H1 (cell line): ENCODE measurements around the gene GPC1. TPM values are rescaled to one million over a fixed set of nuclear protein-coding genes. Genes with fewer than 3 reads are reported as not detected.

Experiments
- CTCF ChIA-PET: fragments of 300-600 bp; sonication (Branson Sonifier 250); formaldehyde crosslinking; loops from one replicate; lab custom pipeline; 2021; ENCODE audit not compliant: partially characterized antibody; lab: Charles Lee
- POLR2A ChIA-PET: fragments of 300-600 bp; sonication (Branson Sonifier 250); formaldehyde crosslinking; loops from one replicate; lab custom pipeline; 2021; ENCODE audit warnings: inconsistent platforms; ENCODE audit not compliant: partially characterized antibody; lab: Charles Lee
- DNase-seq, 2 experiments: peaks; one replicate each; pipeline versions ENCODE4 v3.0.0 to v3.0.0-alpha.2; 2010 to 2022; ENCODE audit warnings: low spot score in 2 of 2, low read depth in 1 of 2, mixed read lengths in 1 of 2
- FAIRE-seq: peaks from 2 replicates; lab custom pipeline; 2011; peaks lifted over from hg19 to GRCh38; lab: Jason Lieb, UNC
- H2AFZ ChIP-seq: 2 replicates; pipeline ENCODE4 v1.8.1; 2012; ENCODE audit warnings: low read length, inconsistent platforms
- H2AK5ac ChIP-seq: 2 replicates; pipeline ENCODE4 v1.6.1; 2013; ENCODE audit warnings: low read depth, low read length
- H2BK120ac ChIP-seq: replicated peaks from 2 replicates; pipeline ENCODE3; 2013; ENCODE audit warnings: low read depth, low read length, inconsistent platforms
- H2BK12ac ChIP-seq: 2 replicates; pipeline ENCODE4 v1.6.1; 2013; ENCODE audit warnings: low read depth, low read length
- H2BK15ac ChIP-seq: 2 replicates; pipeline ENCODE4 v1.6.1; 2013; ENCODE audit warnings: low read length
- H2BK20ac ChIP-seq: 2 replicates; pipeline ENCODE4 v1.6.1; 2013; ENCODE audit warnings: low read length
- H2BK5ac ChIP-seq: 2 replicates; pipeline ENCODE4 v1.6.1; 2013; ENCODE audit warnings: low read depth, low read length
- H3K14ac ChIP-seq: 2 replicates; pipeline ENCODE4 v1.6.1; 2013; ENCODE audit warnings: inconsistent platforms; ENCODE audit not compliant: insufficient read length
- H3K18ac ChIP-seq: 2 replicates; pipeline ENCODE4 v1.6.1; 2013; ENCODE audit warnings: low read length; ENCODE audit errors: extremely low read depth
- H3K23ac ChIP-seq: 2 replicates; pipeline ENCODE4 v1.6.1; 2013; ENCODE audit warnings: inconsistent platforms; ENCODE audit not compliant: insufficient read length
- H3K23me2 ChIP-seq: 2 replicates; pipeline ENCODE4 v1.6.1; 2013; ENCODE audit warnings: low read depth, low read length
- H3K27ac ChIP-seq: 2 replicates; pipeline ENCODE4 v1.6.1; 2011; ENCODE audit warnings: low read depth, low read length, inconsistent platforms
- H3K27me3 ChIP-seq, 4 experiments: replicated peaks in 1 of 4; 1 replicate in 1 of 4; 2 replicates in 3 of 4; pipeline versions ENCODE4 v1.6.1 to v1.8.1; 2011 to 2013; ENCODE audit warnings: low read length in 3 of 4, mild to moderate bottlenecking in 3 of 4, inconsistent platforms in 2 of 4, mixed read lengths in 2 of 4, moderate library complexity in 1 of 4; ENCODE audit not compliant: control insufficient read depth in 3 of 4, insufficient read depth in 3 of 4; ENCODE audit errors: extremely low read depth in 1 of 4
- H3K36me3 ChIP-seq, 4 experiments: 2 replicates each; pipeline versions ENCODE4 v1.6.1 to v1.8.1; 2011 to 2013; ENCODE audit warnings: mild to moderate bottlenecking in 4 of 4, low read length in 3 of 4, moderate library complexity in 2 of 4, control low read depth in 1 of 4, inconsistent platforms in 1 of 4; ENCODE audit not compliant: insufficient read depth in 4 of 4, control insufficient read depth in 2 of 4
- H3K4ac ChIP-seq: replicated peaks from 2 replicates; pipeline ENCODE3; 2013; ENCODE audit warnings: low read length, low read depth, mixed read lengths, inconsistent platforms; ENCODE audit not compliant: insufficient read length
- H3K4me1 ChIP-seq, 4 experiments: replicated peaks in 1 of 4; 1 replicate in 1 of 4; 2 replicates in 3 of 4; pipeline versions ENCODE4 v1.6.1 to v1.8.1; 2011 to 2013; ENCODE audit warnings: low read length in 3 of 4, inconsistent platforms in 2 of 4, mixed read lengths in 1 of 4; ENCODE audit not compliant: insufficient read depth in 4 of 4, control insufficient read depth in 3 of 4
- H3K4me2 ChIP-seq, 2 experiments: 2 replicates each; pipeline versions ENCODE4 v1.6.1 to v1.8.1; 2011 to 2013; ENCODE audit warnings: low read depth in 2 of 2, low read length in 2 of 2, control low read depth in 1 of 2, inconsistent platforms in 1 of 2, mild to moderate bottlenecking in 1 of 2; ENCODE audit not compliant: insufficient read depth in 1 of 2
- H3K4me3 ChIP-seq, 4 experiments: fragments of 200-600, 300-600 bp in 1 of 4; sonication (generic), shearing (Covaris generic), sonication (Bioruptor Twin) in 1 of 4; 2 replicates each; pipeline versions ENCODE4 v1.5.1 to v1.8.1; 2011 to 2016; ENCODE audit warnings: low read length in 4 of 4, low read depth in 3 of 4, control low read depth in 2 of 4, inconsistent platforms in 2 of 4, mild to moderate bottlenecking in 2 of 4, mixed read lengths in 1 of 4, moderate library complexity in 1 of 4; ENCODE audit not compliant: insufficient read depth in 2 of 4; ENCODE audit errors: extremely low read depth in 1 of 4
- H3K56ac ChIP-seq: replicated peaks from 2 replicates; pipeline ENCODE3; 2013; ENCODE audit warnings: low read depth, mild to moderate bottlenecking, mixed read lengths, low read length, inconsistent platforms; ENCODE audit not compliant: insufficient read length
- H3K79me1 ChIP-seq: 2 replicates; pipeline ENCODE4 v1.6.1; 2013; ENCODE audit warnings: low read depth, low read length, control low read depth
- H3K79me2 ChIP-seq, 2 experiments: 2 replicates each; pipeline versions ENCODE4 v1.6.1 to v1.8.1; 2012 to 2013; ENCODE audit warnings: low read length in 2 of 2, mild to moderate bottlenecking in 2 of 2, inconsistent platforms in 1 of 2; ENCODE audit not compliant: insufficient read depth in 2 of 2, control insufficient read depth in 1 of 2
- H3K9ac ChIP-seq, 4 experiments: replicated peaks in 1 of 4; 1 replicate in 1 of 4; 2 replicates in 3 of 4; pipeline versions ENCODE4 v1.6.1 to v1.8.1; 2011 to 2013; ENCODE audit warnings: low read depth in 3 of 4, low read length in 3 of 4, control low read depth in 2 of 4, mild to moderate bottlenecking in 2 of 4, moderate library complexity in 2 of 4, inconsistent platforms in 1 of 4; ENCODE audit errors: extremely low read depth in 1 of 4
- H3K9me3 ChIP-seq, 2 experiments: 2 replicates each; pipeline versions ENCODE4 v1.6.1 to v1.8.1; 2012 to 2013; ENCODE audit warnings: mild to moderate bottlenecking in 2 of 2, moderate library complexity in 2 of 2, control low read depth in 1 of 2, inconsistent platforms in 1 of 2, low read depth in 1 of 2, low read length in 1 of 2, mixed read lengths in 1 of 2; ENCODE audit not compliant: insufficient read depth in 2 of 2
- H4K20me1 ChIP-seq, 2 experiments: replicated peaks in 1 of 2; 2 replicates each; pipeline versions ENCODE3 to v1.8.1; 2011 to 2013; ENCODE audit warnings: inconsistent platforms in 2 of 2, low read length in 2 of 2, mild to moderate bottlenecking in 1 of 2; ENCODE audit not compliant: insufficient read depth in 2 of 2, control insufficient read depth in 1 of 2
- H4K5ac ChIP-seq: 2 replicates; pipeline ENCODE4 v1.6.1; 2013; ENCODE audit warnings: low read length, low read depth, mixed read lengths, inconsistent platforms; ENCODE audit not compliant: insufficient read length
- H4K8ac ChIP-seq: 2 replicates; pipeline ENCODE4 v1.8.0; 2013; ENCODE audit warnings: mild to moderate bottlenecking, moderate library complexity, low read length, inconsistent platforms; ENCODE audit not compliant: insufficient read depth; ENCODE audit errors: extremely low read depth
- H4K91ac ChIP-seq: replicated peaks from 2 replicates; pipeline ENCODE3; 2013; ENCODE audit warnings: low read length, mixed read lengths, inconsistent platforms; ENCODE audit not compliant: insufficient read length
- BRCA1 ChIP-seq: IDR thresholded peaks from 2 replicates; pipeline ENCODE4 v1.6.1; 2012; ENCODE audit warnings: low read depth, low read length, improper control_type of control experiment
- CTBP2 ChIP-seq: IDR thresholded peaks from 2 replicates; pipeline ENCODE4 v1.7.0; 2011; ENCODE audit warnings: borderline replicate concordance, mild to moderate bottlenecking, moderate library complexity, mixed read lengths, low read length; ENCODE audit not compliant: insufficient read depth, insufficient read length
- GTF2F1 ChIP-seq: IDR thresholded peaks from 2 replicates; pipeline ENCODE4 v1.6.1; 2012; ENCODE audit warnings: low read depth, low read length, improper control_type of control experiment, borderline replicate concordance
- HDAC2 ChIP-seq, 2 experiments: fragments of 300-600 bp in 1 of 2; sonication (generic) in 1 of 2; IDR thresholded peaks; 2 replicates each; pipeline ENCODE4 v1.6.1; 2011 to 2012; ENCODE audit warnings: low read depth in 2 of 2, low read length in 2 of 2, mild to moderate bottlenecking in 2 of 2, moderate library complexity in 2 of 2, borderline replicate concordance in 1 of 2, inconsistent platforms in 1 of 2
- POLR2AphosphoS5 ChIP-seq: IDR thresholded peaks from 2 replicates; pipeline ENCODE4 v1.6.1; 2011; ENCODE audit warnings: low read depth, low read length
- SIRT6 ChIP-seq: IDR thresholded peaks from one replicate; pipeline ENCODE4 v1.7.1; 2012; ENCODE audit warnings: low read length, inconsistent platforms
- WGBS, 2 experiments: shearing (Covaris generic) in 1 of 2; methylation state at CpG; one replicate each; pipeline versions ENCODE4 v1.1.6 to v1.1.7; 2013 to 2015; ENCODE audit warnings: low lambda C conversion rate in 2 of 2, mixed read lengths in 2 of 2, inconsistent platforms in 1 of 2, low coverage in 1 of 2, missing lambda C conversion rate in 1 of 2; ENCODE audit not compliant: insufficient replicate concordance in 2 of 2, insufficient coverage in 1 of 2, insufficient read length in 1 of 2; ENCODE audit errors: extremely low coverage in 1 of 2, missing lambda C conversion rate in 1 of 2; 5-methylcytosine and 5-hydroxymethylcytosine counted together
- polyA plus RNA-seq, 7 experiments: library from polyadenylated mRNA; depleted of rRNA in 3 of 7; stranded (reverse) in 5 of 7; unstranded in 2 of 7; fragments of >200 nt in 5 of 7; fragments of 200-250 nt in 2 of 7; gene quantifications; 1 replicate in 5 of 7; 2 replicates in 1 of 7; 4 replicates in 1 of 7; pipeline versions ENCODE4 v1.2.1 to v1.2.3, GENCODE V29; 2011 to 2013; ENCODE audit warnings: missing spikeins in 2 of 7, mixed read lengths in 2 of 7
- total RNA-seq: library from RNA; stranded (reverse); fragmentation: NEBNext Ultra II Directional; extraction: Animal tissue kit (Norgen Biotek cat#: 25700); gene quantifications from 2 replicates; pipeline ENCODE4 v1.2.1, GENCODE V29; 2021

Gene GPC1
- total and polyA plus RNA-seq, 2 of the 8 experiments (the other 6 are each of a cell fraction or from before 2014, with no cell fraction given) = 21.9 to 28.3 TPM

DNA sequence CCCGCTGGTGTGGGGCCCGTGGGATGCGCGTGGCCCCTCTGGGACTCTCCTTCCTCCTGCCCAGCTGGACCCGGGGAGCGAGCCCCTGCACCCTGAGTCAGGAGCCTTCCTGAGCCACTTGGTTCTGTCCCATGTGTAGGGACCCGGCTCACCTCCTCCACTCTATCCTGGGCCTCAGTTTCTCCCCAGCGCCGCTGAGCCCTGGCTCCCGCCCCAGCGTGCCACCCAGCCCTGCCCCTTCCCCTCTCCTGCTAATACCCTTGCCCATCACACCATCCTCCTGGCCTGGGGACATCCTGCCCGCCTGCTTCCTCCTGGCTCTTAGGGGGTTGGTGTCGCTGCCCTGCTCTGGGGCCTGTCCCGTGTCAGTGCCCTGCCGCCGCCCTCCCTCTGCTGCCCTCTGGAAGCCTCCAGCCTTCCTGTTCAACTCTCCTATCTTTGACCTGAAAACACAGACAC, 24.8 kb downstream of the GPC1 start:
- Histone ChIP-seq H3K4me2 (no peak overlapping the region), H2AFZ (no peak overlapping the region), H3K9me3 (no peaks in the 10 kb centered on the region), H3K23me2 (no peaks in the 10 kb centered on the region), H4K20me1 (peaks cover 19 to 20% of the 10 kb centered on the region in 2 experiments), H3K9ac (no peak overlapping the region), H3K14ac (no peak overlapping the region), H2BK15ac (no peak overlapping the region), H3K79me1 (no peaks in the 10 kb centered on the region), H3K56ac (no peak overlapping the region), H4K5ac (no peak overlapping the region), H4K8ac (no peak overlapping the region), H2BK20ac (no peak overlapping the region), H3K79me2 (no peaks in the 10 kb centered on the region), H2BK12ac (no peak overlapping the region), H3K27me3 (peaks cover 1 to 12% (median 6%) of the 10 kb centered on the region in 4 experiments), H3K4me3 (no peak overlapping the region), H3K4me1 (peaks cover 2 to 42% (median 24%) of the 10 kb centered on the region in 4 experiments), H3K23ac (no peak overlapping the region), H4K91ac (no peak overlapping the region), H3K27ac (no peak overlapping the region), H3K18ac (no peak overlapping the region), H3K4ac (no peak overlapping the region), H2BK120ac (no peak overlapping the region), H2BK5ac (no peak overlapping the region), H3K36me3 (peaks cover 0 to 11% (median 5%) of the 10 kb centered on the region in 4 experiments; a peak in 5 of 8 replicates), H2AK5ac (no peak overlapping the region)
- CTCF ChIA-PET = interaction anchor here (1.0 to 1.2 kb wide), 4 partner anchors 9 to 120 kb away, joined by 3 read pairs; no protein-coding TSS in a partner anchor
- DNase-seq = no peak
- 91% methylated on average over 13 of the region's 16 CpGs; no CpG with 5 or more reads in 1 of the 2 experiments for WGBS, 2 experiments
- POLR2A ChIA-PET = interaction anchor here (0.7 kb wide), 1 partner anchor 9 kb away, joined by 3 read pairs; no protein-coding TSS in a partner anchor
- FAIRE-seq = no peak
- no peak for TF ChIP-seq GTF2F1
- no peak for TF ChIP-seq POLR2AphosphoS5
- TF ChIP-seq BRCA1 = no peak
- TF ChIP-seq SIRT6 = no peak
- TF ChIP-seq HDAC2 (IDR thresholded peaks at IDR 0.05; ENCODE audit: borderline replicate concordance in 1 of 2, low read depth in 2 of 2, low read length in 2 of 2) = no peak
- no peak for TF ChIP-seq CTBP2
